WTC11 (cell line): Measurements from ENCODE around the gene ETS2. TPM values are rescaled to one million over a fixed set of nuclear protein-coding genes. Genes with fewer than 3 reads are reported as not detected.

Experiments used
- ATAC-seq: fragments of 200-7000 bp; cut with Tn5 transposase; 2 replicates; pipeline ENCODE4 v1.10.0; 2021; ENCODE audit warnings: mild to moderate bottlenecking, moderate library complexity
- CTCF ChIA-PET: fragments of 300-600 bp; sonication (Branson Sonifier 250); formaldehyde crosslinking; loops from one replicate; lab custom pipeline; 2021; ENCODE audit warnings: antibody characterized with exemption; lab: Charles Lee
- POLR2A ChIA-PET: fragments of 350-600 bp; sonication (Branson Sonifier 250); formaldehyde crosslinking; loops from one replicate; lab custom pipeline; 2021; ENCODE audit warnings: antibody characterized with exemption; lab: Charles Lee
- DNase-seq: peaks from one replicate; pipeline ENCODE4 v3.0.0; 2021; ENCODE audit warnings: low spot score
- H3K27ac Mint-ChIP-seq: 2 replicates; pipeline ENCODE4 v1.8.0; 2021; ENCODE audit warnings: mixed read lengths
- H3K27me3 Mint-ChIP-seq: 2 replicates; pipeline ENCODE4 v1.8.0; 2021; ENCODE audit warnings: low read depth, mild to moderate bottlenecking, moderate library complexity, mixed read lengths
- H3K36me3 Mint-ChIP-seq: 2 replicates; pipeline ENCODE4 v1.8.0; 2021; ENCODE audit warnings: mixed read lengths
- H3K4me1 Mint-ChIP-seq: 2 replicates; pipeline ENCODE4 v1.8.0; 2022; ENCODE audit warnings: mixed read lengths
- H3K4me3 Mint-ChIP-seq: 2 replicates; pipeline ENCODE4 v1.8.0; 2021; ENCODE audit warnings: mild to moderate bottlenecking, moderate library complexity, mixed read lengths
- H3K9me3 Mint-ChIP-seq: 2 replicates; pipeline ENCODE4 v1.8.0; 2021; ENCODE audit warnings: mixed read lengths
- AFF4 ChIP-seq: sonication (generic); formaldehyde crosslinking; IDR thresholded peaks from 2 replicates; pipeline ENCODE4 v1.8.1; 2023; ENCODE audit warnings: mild to moderate bottlenecking, missing genetic modification reagents, borderline replicate concordance
- AR ChIP-seq: fragments of 250-450 bp; sonication (Bioruptor Pico); IDR thresholded peaks from 2 replicates; pipeline ENCODE4 v1.9.0; 2021; ENCODE audit warnings: mild to moderate bottlenecking
- ATF3 ChIP-seq: sonication (generic); formaldehyde crosslinking; conservative IDR thresholded peaks from 2 replicates; pipeline ENCODE4 v1.8.1; 2022; ENCODE audit warnings: mild to moderate bottlenecking, missing genetic modification reagents
- CREM ChIP-seq: sonication (generic); formaldehyde crosslinking; IDR thresholded peaks from 2 replicates; pipeline ENCODE4 v1.8.1; 2022; ENCODE audit warnings: mild to moderate bottlenecking, missing genetic modification reagents, moderate library complexity
- GABPB1 ChIP-seq: sonication (generic); formaldehyde crosslinking; IDR thresholded peaks from 2 replicates; pipeline ENCODE4 v1.8.1; 2023; ENCODE audit warnings: mild to moderate bottlenecking, missing genetic modification reagents
- NFE2L1 ChIP-seq: sonication (generic); formaldehyde crosslinking; IDR thresholded peaks from 2 replicates; pipeline ENCODE4 v1.8.1; 2023; ENCODE audit warnings: missing genetic modification reagents
- RELA ChIP-seq: sonication (generic); formaldehyde crosslinking; IDR thresholded peaks from 2 replicates; pipeline ENCODE4 v1.8.1; 2022; ENCODE audit warnings: missing genetic modification reagents, mild to moderate bottlenecking, borderline replicate concordance
- SMAD4 ChIP-seq: sonication (generic); formaldehyde crosslinking; IDR thresholded peaks from 2 replicates; pipeline ENCODE4 v1.8.0; 2022; ENCODE audit warnings: mild to moderate bottlenecking, missing genetic modification reagents
- USF1 ChIP-seq: sonication (generic); formaldehyde crosslinking; IDR thresholded peaks from 2 replicates; pipeline ENCODE4 v1.8.0; 2022; ENCODE audit warnings: mild to moderate bottlenecking, missing genetic modification reagents
- ZNF232 ChIP-seq: sonication (generic); formaldehyde crosslinking; IDR thresholded peaks from 2 replicates; pipeline ENCODE4 v1.8.0; 2022; ENCODE audit warnings: mild to moderate bottlenecking, missing genetic modification reagents
- ZNF317 ChIP-seq: sonication (generic); formaldehyde crosslinking; IDR thresholded peaks from 2 replicates; pipeline ENCODE4 v1.8.1; 2023; ENCODE audit warnings: low read depth, mild to moderate bottlenecking, moderate library complexity, missing genetic modification reagents, borderline replicate concordance
- total RNA-seq: library from RNA; stranded (reverse); gene quantifications from 3 replicates; pipeline ENCODE4 v1.2.3, GENCODE V29; 2021
- TF ChIP-seq, protein P1 (sequence below): fragments of 250-450 bp; sonication (Bioruptor Pico); IDR thresholded peaks from 2 replicates; pipeline ENCODE4 v1.9.0; 2021; ENCODE audit warnings: moderate library complexity, mild to moderate bottlenecking, inconsistent platforms, borderline replicate concordance
- TF ChIP-seq, protein P2 (sequence below): sonication (generic); formaldehyde crosslinking; IDR thresholded peaks from 2 replicates; pipeline ENCODE4 v1.8.1; 2023; ENCODE audit warnings: mild to moderate bottlenecking, missing genetic modification reagents, moderate library complexity
- TF ChIP-seq, protein P3 (sequence below): sonication (generic); formaldehyde crosslinking; IDR thresholded peaks from 2 replicates; pipeline ENCODE4 v1.8.0; 2022; ENCODE audit warnings: mild to moderate bottlenecking, missing genetic modification reagents

ETS2 gene
- total RNA-seq, 1 experiment from 2014 or later, result 56.4 TPM

GRCh38 chr21:38831526-38832467 lies 26.1 kb downstream of the ETS2 start:
- ATAC-seq (no peak), DNase-seq (no peak)
- Mint-ChIP-seq H3K4me1 (peaks cover 11% of the 10 kb centered on the region), H3K4me3 (no peak overlapping the region), H3K36me3 (no peaks in the 10 kb centered on the region), H3K27ac (no peak overlapping the region), H3K27me3 (no peaks in the 10 kb centered on the region), H3K9me3 (peaks cover 10% of the 10 kb centered on the region)
- ChIA-PET CTCF (interaction anchor here (1.1 kb wide), 1 partner anchor 307 kb away, joined by 4 read pairs; no protein-coding TSS in a partner anchor), POLR2A (interaction anchor here (0.7 kb wide), 1 partner anchor 10 kb away, joined by 3 read pairs; no protein-coding TSS in a partner anchor)
- TF ChIP-seq, protein P1, sequence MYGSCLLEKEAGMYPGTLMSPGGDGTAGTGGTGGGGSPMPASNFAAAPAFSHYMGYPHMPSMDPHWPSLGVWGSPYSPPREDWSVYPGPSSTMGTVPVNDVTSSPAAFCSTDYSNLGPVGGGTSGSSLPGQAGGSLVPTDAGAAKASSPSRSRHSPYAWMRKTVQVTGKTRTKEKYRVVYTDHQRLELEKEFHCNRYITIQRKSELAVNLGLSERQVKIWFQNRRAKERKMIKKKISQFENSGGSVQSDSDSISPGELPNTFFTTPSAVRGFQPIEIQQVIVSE (CRISPR knock-in tag), result no peak
- peak; percentile 94 for TF ChIP-seq GABPB1

- ChIA-PET CTCF (interaction anchor here (1.1 kb wide), 1 partner anchor 306 kb away, joined by 4 read pairs; no protein-coding TSS in a partner anchor), POLR2A (no interaction called here)
- Mint-ChIP-seq H3K27ac (no peak overlapping the region), H3K27me3 (no peaks in the 10 kb centered on the region), H3K4me1 (peaks cover 11% of the 10 kb centered on the region), H3K36me3 (no peaks in the 10 kb centered on the region), H3K4me3 (no peak overlapping the region), H3K9me3 (peaks cover 6% of the 10 kb centered on the region; the same call in 1 of the 2 replicates)
- no peak for DNase-seq
- ATAC-seq, result no peak
- no peak for TF ChIP-seq NFE2L1 (CRISPR knock-in tag)
- no peak for TF ChIP-seq SMAD4 (CRISPR knock-in tag)
- no peak for TF ChIP-seq RELA (CRISPR knock-in tag)
- TF ChIP-seq CREM (CRISPR knock-in tag), result no peak
- no peak for TF ChIP-seq ZNF232 (CRISPR knock-in tag)
These were observed 26.9 kb downstream of the ETS2 start for GRCh38 chr21:38832664-38833063.

GRCh38 chr21:38833117-38833516 lies 27.4 kb downstream of the ETS2 start:
- ATAC-seq (peak; percentile 72), DNase-seq (no peak)
- TF ChIP-seq AFF4 (CRISPR knock-in tag) (no peak), CREM (CRISPR knock-in tag) (no peak)
- TF ChIP-seq, protein P2, sequence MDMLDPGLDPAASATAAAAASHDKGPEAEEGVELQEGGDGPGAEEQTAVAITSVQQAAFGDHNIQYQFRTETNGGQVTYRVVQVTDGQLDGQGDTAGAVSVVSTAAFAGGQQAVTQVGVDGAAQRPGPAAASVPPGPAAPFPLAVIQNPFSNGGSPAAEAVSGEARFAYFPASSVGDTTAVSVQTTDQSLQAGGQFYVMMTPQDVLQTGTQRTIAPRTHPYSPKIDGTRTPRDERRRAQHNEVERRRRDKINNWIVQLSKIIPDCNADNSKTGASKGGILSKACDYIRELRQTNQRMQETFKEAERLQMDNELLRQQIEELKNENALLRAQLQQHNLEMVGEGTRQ (CRISPR knock-in tag), result no peak
- ChIA-PET POLR2A (no interaction called here), CTCF (no interaction called here)
- Mint-ChIP-seq H3K9me3 (peaks cover 6% of the 10 kb centered on the region; the same call in 1 of the 2 replicates), H3K4me3 (no peak overlapping the region), H3K27me3 (no peaks in the 10 kb centered on the region), H3K27ac (no peak overlapping the region), H3K36me3 (no peaks in the 10 kb centered on the region), H3K4me1 (peaks cover 11% of the 10 kb centered on the region)

- Mint-ChIP-seq H3K4me3 (no peak overlapping the region), H3K36me3 (no peaks in the 10 kb centered on the region), H3K27me3 (no peaks in the 10 kb centered on the region), H3K27ac (no peak overlapping the region), H3K9me3 (peaks cover 11% of the 10 kb centered on the region; the same call in 1 of the 2 replicates), H3K4me1 (peaks cover 11% of the 10 kb centered on the region)
- DNase-seq (no peak), ATAC-seq (no peak)
- CTCF ChIA-PET, result no interaction called here
- POLR2A ChIA-PET, result no interaction called here
- TF ChIP-seq, protein P3, sequence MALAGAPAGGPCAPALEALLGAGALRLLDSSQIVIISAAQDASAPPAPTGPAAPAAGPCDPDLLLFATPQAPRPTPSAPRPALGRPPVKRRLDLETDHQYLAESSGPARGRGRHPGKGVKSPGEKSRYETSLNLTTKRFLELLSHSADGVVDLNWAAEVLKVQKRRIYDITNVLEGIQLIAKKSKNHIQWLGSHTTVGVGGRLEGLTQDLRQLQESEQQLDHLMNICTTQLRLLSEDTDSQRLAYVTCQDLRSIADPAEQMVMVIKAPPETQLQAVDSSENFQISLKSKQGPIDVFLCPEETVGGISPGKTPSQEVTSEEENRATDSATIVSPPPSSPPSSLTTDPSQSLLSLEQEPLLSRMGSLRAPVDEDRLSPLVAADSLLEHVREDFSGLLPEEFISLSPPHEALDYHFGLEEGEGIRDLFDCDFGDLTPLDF (CRISPR knock-in tag), result no peak
- TF ChIP-seq AR (no peak), USF1 (CRISPR knock-in tag) (no peak), CREM (CRISPR knock-in tag) (no peak), ATF3 (CRISPR knock-in tag) (no peak), ZNF317 (no peak)
These were observed 29.0 kb downstream of the ETS2 start for GRCh38 chr21:38834725-38835124.
